SK-N-SH (cell line): Measurements from ENCODE around the gene VGLL4. TPM values are rescaled to one million over a fixed set of nuclear protein-coding genes. Genes with fewer than 3 reads are reported as not detected.

Experiments
- CTCF ChIA-PET: fragments of 300-600, 350-600 bp; formaldehyde crosslinking; extraction: SDS; loops from one replicate; lab custom pipeline; 2021; lab: Yijun Ruan, JAX
- POLR2A ChIA-PET: fragments of 350-600 bp; sonication (Branson Sonifier 250); formaldehyde crosslinking; extraction: SDS; loops from one replicate; lab custom pipeline; 2020; ENCODE audit warnings: antibody characterized with exemption, inconsistent platforms; lab: Yijun Ruan, JAX
- DNase-seq: peaks from one replicate; pipeline ENCODE4 v3.0.0; 2012
- H2AFZ ChIP-seq: fragments of 200-600 bp; sonication (generic); 2 replicates; pipeline ENCODE4 v1.8.1; 2016; ENCODE audit warnings: antibody characterized with exemption, mild to moderate bottlenecking, low read depth
- H3F3A ChIP-seq: fragments of 200-600 bp; sonication (generic); replicated peaks from 2 replicates; pipeline ENCODE3; 2016; ENCODE audit warnings: antibody characterized with exemption, mild to moderate bottlenecking; ENCODE audit not compliant: insufficient read depth
- H3K27ac ChIP-seq, 2 experiments: fragments of 200-500 bp in 1 of 2; fragments of 200-600 bp in 1 of 2; sonication (Bioruptor generic) in 1 of 2; sonication (generic), shearing (Covaris generic) in 1 of 2; 2 replicates each; pipeline versions ENCODE4 v1.5.1 to v1.6.1; 2014 to 2016; ENCODE audit warnings: low read depth in 2 of 2, inconsistent platforms in 1 of 2, low read length in 1 of 2, mild to moderate bottlenecking in 1 of 2, mixed read lengths in 1 of 2
- H3K27me3 ChIP-seq: fragments of 200-600 bp; sonication (generic), shearing (Covaris generic); 2 replicates; pipeline ENCODE4 v1.6.1; 2016; ENCODE audit warnings: mixed run types; ENCODE audit not compliant: insufficient read depth
- H3K36me3 ChIP-seq, 2 experiments: fragments of 200-500 bp in 1 of 2; fragments of 200-600 bp in 1 of 2; sonication (Bioruptor generic) in 1 of 2; sonication (generic) in 1 of 2; replicated peaks in 1 of 2; 2 replicates each; pipeline versions ENCODE3 to v1.5.1; 2014 to 2016; ENCODE audit warnings: low read length in 1 of 2, mild to moderate bottlenecking in 1 of 2; ENCODE audit not compliant: insufficient read depth in 2 of 2, control insufficient read depth in 1 of 2
- H3K4me1 ChIP-seq, 2 experiments: fragments of 200-500 bp in 1 of 2; fragments of 200-600 bp in 1 of 2; sonication (Bioruptor generic) in 1 of 2; sonication (generic), shearing (Covaris generic) in 1 of 2; 2 replicates each; pipeline versions ENCODE4 v1.5.1 to v1.6.1; 2014 to 2016; ENCODE audit warnings: low read depth in 1 of 2, low read length in 1 of 2, mixed run types in 1 of 2; ENCODE audit not compliant: insufficient read depth in 2 of 2, control insufficient read depth in 1 of 2
- H3K4me2 ChIP-seq: fragments of 200-600 bp; sonication (generic), shearing (Covaris generic); 2 replicates; pipeline ENCODE4 v1.6.1; 2017; ENCODE audit warnings: mixed run types
- H3K4me3 ChIP-seq, 2 experiments: fragments of 200-500 bp in 1 of 2; fragments of 200-600 bp in 1 of 2; sonication (Bioruptor generic) in 1 of 2; sonication (generic), shearing (Covaris generic) in 1 of 2; 2 replicates each; pipeline versions ENCODE4 v1.5.1 to v1.8.1; 2014 to 2016; ENCODE audit warnings: low read depth in 2 of 2, inconsistent platforms in 1 of 2, low read length in 1 of 2, mild to moderate bottlenecking in 1 of 2, mixed read lengths in 1 of 2, moderate library complexity in 1 of 2
- H3K79me2 ChIP-seq: fragments of 200-600 bp; sonication (generic); 2 replicates; pipeline ENCODE4 v1.8.1; 2017; ENCODE audit warnings: mild to moderate bottlenecking; ENCODE audit not compliant: insufficient read depth
- H3K9ac ChIP-seq: fragments of 200-600 bp; sonication (generic); 2 replicates; pipeline ENCODE4 v1.6.1; 2017; ENCODE audit warnings: mixed run types
- H3K9me2 ChIP-seq: fragments of 200-600 bp; sonication (generic); 2 replicates; pipeline ENCODE4 v1.6.1; 2017; ENCODE audit warnings: mixed run types
- H3K9me3 ChIP-seq: fragments of 200-600 bp; sonication (generic); 2 replicates; pipeline ENCODE4 v1.6.1; 2017; ENCODE audit warnings: mixed run types, mild to moderate bottlenecking, moderate library complexity
- H4K20me1 ChIP-seq: fragments of 200-600 bp; sonication (generic); 2 replicates; pipeline ENCODE4 v1.6.1; 2017; ENCODE audit warnings: mild to moderate bottlenecking, mixed run types; ENCODE audit not compliant: insufficient read depth
- CHD2 ChIP-seq: fragments of 150-350 bp; IDR thresholded peaks from 2 replicates; pipeline ENCODE4 v1.6.1; 2018; ENCODE audit warnings: low read length; ENCODE audit not compliant: partially characterized antibody
- ELF1 ChIP-seq: IDR thresholded peaks from 2 replicates; pipeline ENCODE4 v1.4.0; 2012
- FOSL2 ChIP-seq: IDR thresholded peaks from 2 replicates; pipeline ENCODE4 v1.4.0; 2012; ENCODE audit warnings: low read depth, mild to moderate bottlenecking, moderate library complexity, borderline replicate concordance
- FOXJ3 ChIP-seq: sonication (generic); formaldehyde crosslinking; IDR thresholded peaks from 2 replicates; pipeline ENCODE4 v1.5.1; 2020; ENCODE audit warnings: mild to moderate bottlenecking, missing genetic modification reagents
- FOXM1 ChIP-seq: IDR thresholded peaks from 2 replicates; pipeline ENCODE4 v1.4.0; 2012; ENCODE audit warnings: low read depth, mild to moderate bottlenecking
- GABPA ChIP-seq: IDR thresholded peaks from 2 replicates; pipeline ENCODE4 v1.4.0; 2012; ENCODE audit warnings: low read depth, mild to moderate bottlenecking
- JUND ChIP-seq: IDR thresholded peaks from 2 replicates; pipeline ENCODE4 v1.4.0; 2012
- NFIC ChIP-seq: IDR thresholded peaks from 2 replicates; pipeline ENCODE4 v1.4.0; 2012; ENCODE audit warnings: borderline replicate concordance
- PBX3 ChIP-seq: IDR thresholded peaks from 2 replicates; pipeline ENCODE4; 2012
- POLR2AphosphoS5 ChIP-seq: IDR thresholded peaks from 2 replicates; pipeline ENCODE4 v1.6.1; 2012; ENCODE audit warnings: low read depth, low read length
- RAD21 ChIP-seq: IDR thresholded peaks from 2 replicates; pipeline ENCODE4 v1.6.1; 2012; ENCODE audit warnings: mild to moderate bottlenecking, low read length
- RCOR1 ChIP-seq: fragments of 150-350 bp; IDR thresholded peaks from 2 replicates; pipeline ENCODE4 v1.6.1; 2017; ENCODE audit warnings: antibody characterized with exemption, low read length
- RXRA ChIP-seq: IDR thresholded peaks from 2 replicates; pipeline ENCODE4 v1.4.0; 2012; ENCODE audit warnings: low read depth, mild to moderate bottlenecking, borderline replicate concordance
- SMC3 ChIP-seq: IDR thresholded peaks from 2 replicates; pipeline ENCODE4 v1.6.1; 2012; ENCODE audit warnings: low read depth, low read length, improper control_type of control experiment
- TCF12 ChIP-seq: IDR thresholded peaks from 2 replicates; pipeline ENCODE4 v1.4.0; 2012
- YY1 ChIP-seq: IDR thresholded peaks from 2 replicates; pipeline ENCODE4 v1.4.0; 2012; ENCODE audit warnings: low read depth, mild to moderate bottlenecking
- WGBS: methylation state at CpG from one replicate; pipeline ENCODE4 v1.1.6; 2017; ENCODE audit warnings: low lambda C conversion rate; 5-methylcytosine and 5-hydroxymethylcytosine counted together
- polyA plus RNA-seq, 3 experiments: library from polyadenylated mRNA; depleted of rRNA; stranded (reverse); fragments of >200 nt; gene quantifications; 2 replicates each; pipeline ENCODE4 v1.2.3, GENCODE V29; 2012
- TF ChIP-seq, protein P1 (sequence below): fragments of 200-600 bp; sonication (generic); IDR thresholded peaks from 2 replicates; pipeline ENCODE4 v1.6.1; 2017; ENCODE audit warnings: antibody characterized with exemption, mild to moderate bottlenecking, moderate library complexity
- TF ChIP-seq, protein P2 (sequence below): fragments of 150-350 bp; IDR thresholded peaks from 2 replicates; pipeline ENCODE4 v1.6.1; 2016; ENCODE audit warnings: mild to moderate bottlenecking, low read depth, low read length

VGLL4 gene
- polyA plus RNA-seq, 1 of the 3 experiments (the other 2 are of a cell fraction) = 48.9 TPM

DNA sequence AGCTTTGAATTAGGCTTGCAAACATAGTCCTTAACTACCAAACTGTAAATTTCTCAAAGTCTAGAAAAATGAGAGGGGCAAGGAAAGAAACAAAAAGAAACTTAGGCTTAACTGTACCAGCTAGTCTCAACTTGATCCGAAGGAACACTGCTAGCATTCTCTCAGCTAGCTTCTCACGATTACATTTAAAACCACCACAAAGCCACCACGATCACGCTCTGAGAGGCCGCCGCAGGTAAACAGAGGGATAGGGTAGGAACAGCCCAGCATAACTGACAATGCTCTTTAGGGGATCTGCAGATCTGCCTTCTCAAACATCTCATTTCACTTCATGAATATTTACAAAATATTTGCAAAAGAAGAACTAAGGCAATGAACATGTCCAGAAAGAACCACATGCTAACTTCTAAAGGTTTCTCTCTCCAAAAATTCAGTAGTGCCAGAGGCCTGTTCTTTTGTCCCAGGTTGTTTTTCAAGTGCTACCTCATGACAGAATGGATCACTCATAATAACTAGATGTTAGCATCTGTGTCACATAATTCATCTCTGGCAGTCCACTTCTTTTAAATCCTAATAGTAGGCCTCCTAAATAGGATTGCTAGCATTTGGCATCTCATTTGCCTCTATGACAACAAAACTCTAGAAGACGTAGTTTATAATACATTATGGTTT lies 18.9 kb downstream of the VGLL4 start:
- H3F3A ChIP-seq = peaks cover 9% of the 10 kb centered on the region
- no peak overlapping the region for H3K9ac ChIP-seq
- no peaks in the 10 kb centered on the region for H3K27me3 ChIP-seq
- H2AFZ ChIP-seq = no peak overlapping the region
- H3K36me3 ChIP-seq = peaks cover 0 to 18% of the 10 kb centered on the region in 2 experiments
- peaks cover 100% of the 10 kb centered on the region for H4K20me1 ChIP-seq
- CTCF ChIA-PET = interaction anchor here (1.0 kb wide), 1 partner anchor 13 kb away, joined by 3 read pairs; no protein-coding TSS in a partner anchor
- H3K4me3 ChIP-seq = no peak overlapping the region
- POLR2A ChIA-PET = no interaction called here
- H3K9me3 ChIP-seq = no peaks in the 10 kb centered on the region
- peaks cover 100% of the 10 kb centered on the region for H3K79me2 ChIP-seq
- no peak for TF ChIP-seq RAD21
- TF ChIP-seq FOXJ3 (CRISPR knock-in tag) = no peak
- TF ChIP-seq, all 33 proteins: peak for 0
- Histone ChIP-seq H3K27ac (no peak overlapping the region), H3K9me2 (no peaks in the 10 kb centered on the region), H3K4me1 (peaks cover 4 to 8% of the 10 kb centered on the region in 2 experiments; a peak in 2 of 4 replicates), H3K4me2 (no peak overlapping the region)
- 96% methylated on average over 7 of the region's 7 CpGs for WGBS
- no peak for DNase-seq

DNA sequence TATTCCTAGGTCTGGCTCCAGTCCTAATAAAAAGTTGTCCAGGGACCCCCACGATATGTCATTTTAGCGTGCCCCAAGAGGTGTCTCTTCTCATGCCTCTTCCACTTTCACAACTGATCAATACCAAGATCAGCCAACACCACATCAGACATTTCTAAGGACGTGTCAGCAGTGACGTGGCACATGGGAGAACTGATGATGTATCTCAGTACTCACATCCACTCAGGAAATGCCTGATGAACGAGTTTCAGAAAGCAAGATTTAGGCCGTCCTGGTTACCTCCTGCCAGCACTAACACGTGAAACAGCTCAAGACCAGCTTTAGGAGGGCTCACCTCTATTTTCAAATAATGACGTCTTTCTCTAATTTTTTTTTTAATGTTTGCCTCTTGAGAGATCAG lies 19.6 kb downstream of the VGLL4 start:
- Histone ChIP-seq H3K4me3 (no peak overlapping the region), H3K9ac (no peak overlapping the region), H3K27ac (no peak overlapping the region), H3K4me1 (peaks cover 7 to 8% of the 10 kb centered on the region in 2 experiments; a peak in 2 of 4 replicates), H4K20me1 (peaks cover 100% of the 10 kb centered on the region), H3K9me3 (no peaks in the 10 kb centered on the region), H3K4me2 (no peak overlapping the region), H3K9me2 (no peaks in the 10 kb centered on the region), H3F3A (peaks cover 4% of the 10 kb centered on the region), H3K36me3 (peaks cover 0 to 18% of the 10 kb centered on the region in 2 experiments), H3K79me2 (peaks cover 100% of the 10 kb centered on the region), H3K27me3 (no peaks in the 10 kb centered on the region), H2AFZ (no peak overlapping the region)
- ChIA-PET CTCF (no interaction called here), POLR2A (no interaction called here)
- 87% methylated on average over 8 of the region's 8 CpGs for WGBS
- TF ChIP-seq, protein P1, sequence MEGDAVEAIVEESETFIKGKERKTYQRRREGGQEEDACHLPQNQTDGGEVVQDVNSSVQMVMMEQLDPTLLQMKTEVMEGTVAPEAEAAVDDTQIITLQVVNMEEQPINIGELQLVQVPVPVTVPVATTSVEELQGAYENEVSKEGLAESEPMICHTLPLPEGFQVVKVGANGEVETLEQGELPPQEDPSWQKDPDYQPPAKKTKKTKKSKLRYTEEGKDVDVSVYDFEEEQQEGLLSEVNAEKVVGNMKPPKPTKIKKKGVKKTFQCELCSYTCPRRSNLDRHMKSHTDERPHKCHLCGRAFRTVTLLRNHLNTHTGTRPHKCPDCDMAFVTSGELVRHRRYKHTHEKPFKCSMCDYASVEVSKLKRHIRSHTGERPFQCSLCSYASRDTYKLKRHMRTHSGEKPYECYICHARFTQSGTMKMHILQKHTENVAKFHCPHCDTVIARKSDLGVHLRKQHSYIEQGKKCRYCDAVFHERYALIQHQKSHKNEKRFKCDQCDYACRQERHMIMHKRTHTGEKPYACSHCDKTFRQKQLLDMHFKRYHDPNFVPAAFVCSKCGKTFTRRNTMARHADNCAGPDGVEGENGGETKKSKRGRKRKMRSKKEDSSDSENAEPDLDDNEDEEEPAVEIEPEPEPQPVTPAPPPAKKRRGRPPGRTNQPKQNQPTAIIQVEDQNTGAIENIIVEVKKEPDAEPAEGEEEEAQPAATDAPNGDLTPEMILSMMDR = no peak
- no peak for TF ChIP-seq FOXM1
- TF ChIP-seq YY1 = no peak
- TF ChIP-seq SMC3 = no peak
- TF ChIP-seq, protein P2, sequence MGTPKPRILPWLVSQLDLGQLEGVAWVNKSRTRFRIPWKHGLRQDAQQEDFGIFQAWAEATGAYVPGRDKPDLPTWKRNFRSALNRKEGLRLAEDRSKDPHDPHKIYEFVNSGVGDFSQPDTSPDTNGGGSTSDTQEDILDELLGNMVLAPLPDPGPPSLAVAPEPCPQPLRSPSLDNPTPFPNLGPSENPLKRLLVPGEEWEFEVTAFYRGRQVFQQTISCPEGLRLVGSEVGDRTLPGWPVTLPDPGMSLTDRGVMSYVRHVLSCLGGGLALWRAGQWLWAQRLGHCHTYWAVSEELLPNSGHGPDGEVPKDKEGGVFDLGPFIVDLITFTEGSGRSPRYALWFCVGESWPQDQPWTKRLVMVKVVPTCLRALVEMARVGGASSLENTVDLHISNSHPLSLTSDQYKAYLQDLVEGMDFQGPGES = no peak
- TF ChIP-seq POLR2AphosphoS5 = no peak
- no peak for TF ChIP-seq RAD21
- no peak for TF ChIP-seq JUND
- TF ChIP-seq CHD2 = no peak
- no peak for TF ChIP-seq FOSL2
- no peak for TF ChIP-seq GABPA
- no peak for TF ChIP-seq RCOR1
- TF ChIP-seq RXRA = no peak
- no peak for TF ChIP-seq ELF1
- TF ChIP-seq PBX3 = no peak
- no peak for TF ChIP-seq TCF12
- no peak for TF ChIP-seq NFIC
- TF ChIP-seq FOXJ3 (CRISPR knock-in tag) = no peak
- DNase-seq = no peak
